Urinary bladder (tissue), 2 donors: ENCODE data around the gene TMEM175. TPM values are rescaled to one million over a fixed set of nuclear protein-coding genes. Genes with fewer than 3 reads are reported as not detected.

Source experiments
- polyA plus RNA-seq: library from polyadenylated mRNA; stranded (reverse); fragments of 200-250 nt; gene quantifications from one replicate; pipeline ENCODE4 v1.2.3, GENCODE V29; 2013
- total RNA-seq: library from RNA; depleted of rRNA; stranded (reverse); fragments of >200 nt; gene quantifications from one replicate; pipeline ENCODE4 v1.2.3, GENCODE V29; 2014
- donor health status: healthy.

TMEM175 gene
- total and polyA plus RNA-seq, 2 donors: 16.8 to 32.8 TPM

Other genes starting within 250 kb of the TMEM175 start
- 2.1 TPM for gene SLC49A3, start 243.3 kb upstream of the TMEM175 start, total RNA-seq
- 7.9 TPM for gene SLC49A3, start 243.3 kb upstream of the TMEM175 start, polyA plus RNA-seq
- gene PCGF3, start 226.6 kb upstream of the TMEM175 start, total RNA-seq: 52.6 TPM
- 36.1 TPM for gene PCGF3, start 226.6 kb upstream of the TMEM175 start, polyA plus RNA-seq
- 0.48 TPM for gene CPLX1, start 106.3 kb upstream of the TMEM175 start, total RNA-seq
- gene CPLX1, start 106.3 kb upstream of the TMEM175 start, polyA plus RNA-seq: 3.6 TPM
- gene GAK, start 144 bp upstream of the TMEM175 start, total RNA-seq: 44.8 TPM
- 76.2 TPM for gene GAK, start 144 bp upstream of the TMEM175 start, polyA plus RNA-seq
- gene DGKQ, start 41.1 kb downstream of the TMEM175 start, total RNA-seq: 5.0 TPM
- gene DGKQ, start 41.1 kb downstream of the TMEM175 start, polyA plus RNA-seq: 10.0 TPM
- gene IDUA, start 54.6 kb downstream of the TMEM175 start, total RNA-seq: 7.9 TPM
- gene IDUA, start 54.6 kb downstream of the TMEM175 start, polyA plus RNA-seq: 18.2 TPM
- 0.05 TPM for gene SLC26A1, start 60.9 kb downstream of the TMEM175 start, total RNA-seq
- gene SLC26A1, start 60.9 kb downstream of the TMEM175 start, polyA plus RNA-seq: 0.20 TPM
- gene FGFRL1, start 79.2 kb downstream of the TMEM175 start, total RNA-seq: 5.7 TPM
- gene FGFRL1, start 79.2 kb downstream of the TMEM175 start, polyA plus RNA-seq: 25.7 TPM
- 4.0 TPM for gene RNF212, start 181.1 kb downstream of the TMEM175 start, total RNA-seq
- 4.2 TPM for gene RNF212, start 181.1 kb downstream of the TMEM175 start, polyA plus RNA-seq
- 119 TPM for gene SPON2, start 240.1 kb downstream of the TMEM175 start, total RNA-seq
- 123 TPM for gene SPON2, start 240.1 kb downstream of the TMEM175 start, polyA plus RNA-seq